GM21423 (cell line): ENCODE data around the gene DBNDD2.

Source experiments
- ATAC-seq: cut with Tn5 transposase; IDR thresholded peaks from one replicate; pipeline ENCODE4 v1.9.1; 2021; ENCODE audit warnings: mild to moderate bottlenecking, moderate library complexity; ENCODE audit not compliant: unreplicated experiment

Gene DBNDD2

DNA sequence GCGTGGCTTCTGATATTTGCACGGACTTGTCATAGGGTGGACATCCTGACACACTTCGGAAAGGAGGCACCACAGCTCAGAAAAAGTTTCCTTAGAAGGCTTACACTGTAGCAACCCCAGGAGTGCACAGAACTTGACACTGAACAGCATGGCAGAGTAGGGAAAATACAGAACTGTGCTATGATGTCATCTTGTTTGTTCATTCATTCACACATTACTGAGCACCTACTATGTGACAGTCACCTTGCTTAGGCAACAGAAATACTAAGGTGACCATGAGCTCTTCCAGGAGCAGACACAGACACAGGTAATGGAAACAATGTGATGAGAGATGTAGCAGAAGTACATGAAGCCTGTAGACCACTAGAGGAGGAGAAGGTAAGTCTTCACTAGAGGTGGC lies 5.4 kb downstream of the DBNDD2 start:
- no peak for ATAC-seq

DNA sequence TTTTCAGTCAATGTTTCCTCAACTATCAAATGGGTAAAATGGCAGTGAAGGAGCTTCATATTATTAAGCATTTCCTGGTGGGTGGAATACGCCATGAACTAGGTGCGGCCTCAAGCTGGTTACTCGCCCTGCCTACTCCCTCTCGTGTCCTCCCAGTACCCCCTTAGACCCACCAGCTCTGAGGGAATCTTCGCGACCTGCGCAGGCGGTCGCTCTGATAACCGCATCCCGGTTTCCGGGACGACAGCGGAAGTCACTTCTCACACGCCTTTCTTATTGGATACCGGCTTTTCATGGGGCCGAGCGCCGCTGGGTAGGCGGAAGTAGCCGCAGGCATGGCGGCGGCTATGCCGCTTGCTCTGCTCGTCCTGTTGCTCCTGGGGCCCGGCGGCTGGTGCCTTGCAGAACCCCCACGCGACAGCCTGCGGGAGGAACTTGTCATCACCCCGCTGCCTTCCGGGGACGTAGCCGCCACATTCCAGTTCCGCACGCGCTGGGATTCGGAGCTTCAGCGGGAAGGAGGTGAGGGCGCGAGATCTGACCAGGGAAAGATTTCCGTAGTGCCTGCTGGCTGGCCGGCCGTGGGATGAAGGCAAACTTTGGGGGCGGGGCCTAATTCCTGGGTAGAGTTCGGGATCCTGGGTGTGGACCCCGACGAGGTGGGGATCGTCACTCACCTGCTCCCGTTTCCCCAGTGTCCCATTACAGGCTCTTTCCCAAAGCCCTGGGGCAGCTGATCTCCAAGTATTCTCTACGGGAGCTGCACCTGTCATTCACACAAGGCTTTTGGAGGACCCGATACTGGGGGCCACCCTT lies 7.9 kb downstream of the DBNDD2 start, which contains the start of gene PIGT:
TSS of gene PIGT (plus strand) at position 320 of the 816 bp plus-strand sequence. CDS start at position 336, 16 bp downstream.
- peak; percentile 47 for ATAC-seq

DNA sequence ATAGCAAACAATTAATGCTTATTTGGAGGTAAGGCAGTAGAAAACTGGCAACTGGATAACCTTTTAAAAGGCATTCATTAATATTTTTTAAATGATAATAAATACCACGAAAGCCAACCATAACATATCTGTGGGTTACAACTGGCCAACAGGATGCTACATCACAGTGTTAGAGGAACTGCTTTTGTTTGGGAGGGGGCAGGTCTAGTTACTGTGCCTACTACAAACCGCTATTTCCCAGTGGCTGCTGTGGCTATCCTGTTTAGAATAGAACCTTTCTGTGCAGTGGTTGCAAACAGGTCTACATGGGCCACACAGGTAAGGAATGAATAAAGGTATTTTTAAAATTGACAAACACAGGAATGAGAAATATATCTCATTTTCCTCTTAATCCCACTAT lies 8.8 kb downstream of the DBNDD2 start:
- ATAC-seq = no peak

DNA sequence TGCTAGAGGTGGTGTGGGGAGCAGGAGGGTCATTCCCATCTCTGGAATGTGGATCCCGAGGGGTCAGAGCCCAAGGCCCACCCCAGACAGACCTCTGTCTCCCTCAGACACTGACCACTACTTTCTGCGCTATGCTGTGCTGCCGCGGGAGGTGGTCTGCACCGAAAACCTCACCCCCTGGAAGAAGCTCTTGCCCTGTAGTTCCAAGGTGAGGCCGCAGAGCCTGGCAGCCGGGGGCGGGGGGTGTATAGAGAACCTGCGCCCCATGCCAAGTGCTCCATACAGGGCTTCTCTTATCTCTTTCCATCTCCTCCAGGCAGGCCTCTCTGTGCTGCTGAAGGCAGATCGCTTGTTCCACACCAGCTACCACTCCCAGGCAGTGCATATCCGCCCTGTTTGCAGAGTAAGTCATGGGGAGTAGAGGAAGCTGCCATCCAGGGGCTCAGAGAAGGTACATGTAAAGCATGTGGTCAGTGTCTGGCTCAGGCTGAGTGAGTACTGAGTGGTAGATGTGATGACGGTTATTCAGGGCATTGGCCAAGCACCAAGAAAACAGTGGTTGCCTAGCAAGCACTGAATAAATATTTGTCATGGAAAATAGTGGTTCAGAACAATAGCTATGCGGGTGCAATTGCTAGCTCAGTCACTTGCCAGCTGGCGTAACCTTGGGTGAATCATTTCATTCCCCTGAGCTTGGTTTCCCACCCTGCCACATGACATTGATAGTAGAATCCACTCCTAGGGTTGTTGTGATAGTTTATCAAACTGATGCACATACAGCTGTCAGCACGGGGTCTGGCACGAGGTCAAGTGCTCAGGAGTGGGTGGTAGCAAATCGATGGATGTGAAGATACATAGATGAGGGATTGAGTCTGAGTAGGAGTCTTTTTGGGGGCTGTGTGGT lies 11.4 kb downstream of the DBNDD2 start:
- ATAC-seq = peak; percentile 68

- no peak for ATAC-seq
Measured at GRCh38 chr20:45420125-45420524, 12.0 kb downstream of the DBNDD2 start.

GRCh38 chr20:45423700-45424099 lies 15.6 kb downstream of the DBNDD2 start:
- no peak for ATAC-seq

GRCh38 chr20:45425561-45425960 lies 17.5 kb downstream of the DBNDD2 start:
- ATAC-seq = no peak

GRCh38 chr20:45426320-45427016 lies 18.4 kb downstream of the DBNDD2 start:
- no peak for ATAC-seq

- no peak for ATAC-seq
Measured at GRCh38 chr20:45427236-45428149, 19.4 kb downstream of the DBNDD2 start.

GRCh38 chr20:45429618-45430017 lies 21.5 kb downstream of the DBNDD2 start:
- ATAC-seq = no peak

GRCh38 chr20:45432294-45432693 lies 24.2 kb downstream of the DBNDD2 start:
- peak; percentile 71 for ATAC-seq

DNA sequence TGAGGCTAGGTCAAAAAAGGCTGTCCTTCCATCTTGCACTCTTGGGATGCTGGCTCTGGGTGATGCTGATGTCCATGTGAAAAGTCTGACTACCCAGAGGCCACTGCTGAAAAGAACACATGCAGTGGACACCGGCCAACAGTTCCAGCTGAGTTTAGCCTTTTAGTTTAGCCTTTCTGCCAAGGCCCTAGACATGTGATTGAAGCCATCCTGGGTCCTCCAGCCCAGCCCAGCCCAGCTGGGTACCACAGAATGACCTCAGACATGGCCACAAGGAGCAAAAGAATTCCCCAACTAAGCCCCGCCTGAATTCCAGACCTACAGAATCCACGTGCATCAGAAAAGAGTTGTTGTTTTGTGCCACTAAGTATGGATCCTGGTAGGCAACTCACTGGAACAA lies 25.2 kb downstream of the DBNDD2 start:
- no peak for ATAC-seq

GRCh38 chr20:45433976-45434375 lies 25.9 kb downstream of the DBNDD2 start:
- ATAC-seq = no peak

DNA sequence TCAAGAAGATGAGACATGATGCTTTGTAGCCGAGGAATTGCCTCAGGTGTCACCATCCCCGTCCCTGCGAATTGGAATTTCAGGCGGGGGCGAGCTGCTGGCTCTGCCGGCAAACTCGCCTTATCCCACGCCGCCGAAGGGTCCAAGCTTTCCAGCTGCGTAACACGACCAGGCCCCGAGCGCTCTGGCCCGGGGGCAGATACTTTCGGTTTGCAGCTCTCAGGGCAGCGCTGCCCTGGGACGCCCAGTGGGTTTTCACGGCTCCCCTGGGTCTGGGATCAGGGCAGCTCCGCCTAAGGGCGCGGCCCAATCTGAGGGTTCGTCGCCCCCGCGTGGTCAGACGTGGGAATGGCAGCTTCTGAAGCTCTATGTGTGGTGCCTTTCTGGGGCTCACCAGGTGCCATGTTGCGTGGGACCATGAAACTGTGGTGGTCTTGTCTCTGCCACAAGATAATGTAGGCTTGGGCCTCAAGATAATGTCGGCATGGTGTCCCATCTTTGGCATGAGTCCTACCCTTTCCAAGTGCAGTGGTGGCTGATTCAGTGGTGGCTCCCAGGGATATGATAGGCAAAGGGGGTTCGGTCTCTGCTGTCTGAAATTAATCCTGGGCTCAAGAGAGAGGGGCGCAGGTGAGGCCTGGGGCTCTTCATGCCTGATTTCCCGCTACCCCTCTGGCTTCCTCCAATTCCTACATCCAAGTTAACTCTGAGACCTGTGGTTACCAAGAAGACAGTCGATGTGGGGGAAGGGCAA lies 28.8 kb downstream of the DBNDD2 start:
- peak; percentile 78 for ATAC-seq

DNA sequence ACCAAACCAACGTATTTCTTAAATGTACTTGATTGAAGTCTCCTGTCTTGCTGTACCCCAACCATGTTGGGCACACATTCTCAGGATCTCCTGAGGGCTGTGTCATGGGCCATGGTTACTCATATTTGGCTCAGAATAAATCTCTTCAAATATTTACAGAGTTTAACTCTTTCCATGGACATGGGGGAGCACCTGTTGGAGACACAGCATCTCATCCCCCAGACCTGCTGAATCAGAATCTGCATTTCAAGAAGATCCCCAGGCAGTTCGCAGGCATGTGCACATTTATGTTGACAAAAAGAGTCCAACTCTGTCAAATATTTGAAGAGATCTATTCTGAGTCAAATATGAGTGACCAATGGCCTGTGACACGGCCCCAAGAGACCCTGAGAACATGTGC lies 32.3 kb downstream of the DBNDD2 start:
- no peak for ATAC-seq

- no peak for ATAC-seq
Measured at GRCh38 chr20:45440891-45441685, 33.0 kb downstream of the DBNDD2 start.

GRCh38 chr20:45441746-45442145 lies 33.7 kb downstream of the DBNDD2 start:
- ATAC-seq = no peak

DNA sequence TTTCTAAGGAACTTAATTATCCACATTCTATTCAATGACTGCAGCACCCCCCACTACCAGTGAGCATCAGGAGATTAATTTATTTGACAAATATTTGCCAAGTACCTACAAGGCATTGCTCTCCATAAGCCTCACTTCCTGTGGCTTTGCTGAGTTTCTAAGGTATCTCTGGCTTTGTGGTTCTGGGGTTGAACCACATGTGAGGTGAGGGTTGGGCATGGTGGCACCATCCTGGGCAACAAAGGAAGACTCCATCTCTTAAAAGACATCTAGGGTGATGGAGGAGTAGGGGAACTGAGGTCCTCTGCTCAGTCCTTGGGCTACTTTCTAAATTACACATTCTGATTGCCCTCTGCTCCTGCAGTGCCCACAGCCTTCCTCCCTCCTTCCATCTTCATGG lies 36.0 kb downstream of the DBNDD2 start:
- ATAC-seq = no peak
